ENCODE data around the gene ZNF70. TPM values are rescaled to one million over a fixed set of nuclear protein-coding genes. Genes with fewer than 3 reads are reported as not detected.

Gene ZNF70
- total and polyA plus RNA-seq, 2 donors (not counting 1 experiment from before 2014, with no cell fraction given): 2.1 to 8.3 TPM

- ChIA-PET CTCF (interaction anchor here (0.8 to 13.0 kb wide), 7 partner anchors 13 to 103 kb away, joined by 3 to 188 read pairs (median 8); partner anchors contain the start of genes C22orf15, CHCHD10, MMP11 and SLC2A11), POLR2A (interaction anchor here (1.4 to 8.1 kb wide), 3 partner anchors 13 to 33 kb away, joined by 3 to 174 read pairs (median 29); partner anchors contain the start of genes C22orf15, CHCHD10, MMP11 and SMARCB1)
- 3% methylated on average over 3 of the region's 14 CpGs for WGBS (ENCODE audit: insufficient coverage)
- Histone ChIP-seq H3K9ac (ENCODE audit: low read length) (peak within 1 kb of the TSS; percentile 89), H3K4me1 (ENCODE audit: control insufficient read depth in 2 of 2, insufficient read depth in 2 of 2, low read length in 2 of 2) (peaks cover 30 to 67% of the 10 kb centered on the region in 2 donors), H2AFZ (ENCODE audit: insufficient read depth, low read depth, low read length, poor library complexity, severe bottlenecking) (no peak within 1 kb of the TSS), H3K27me3 (replicated peaks in 1 of 4; ENCODE audit: control extremely low read depth in 1 of 4, control insufficient read depth in 3 of 4, insufficient read depth in 4 of 4, low read length in 3 of 4) (no peaks in the 10 kb centered on the region), H3K79me2 (ENCODE audit: control insufficient read depth, insufficient read depth, low read length) (peaks cover 28% of the 10 kb centered on the region), H3K36me3 (replicated peaks in 1 of 2; ENCODE audit: control extremely low read depth in 1 of 2, control insufficient read depth in 1 of 2, extremely low read depth in 1 of 2, insufficient read depth in 2 of 2, low read length in 1 of 2) (peaks cover 0 to 2% of the 10 kb centered on the region in 2 experiments), H3K4me2 (replicated peaks; ENCODE audit: low read depth, low read length, poor library complexity, severe bottlenecking) (peak within 1 kb of the TSS; percentile 97), H3K27ac (ENCODE audit: low read length in 2 of 2) (peak within 1 kb of the TSS; percentile 85 to 98), H3K4me3 (ENCODE audit: control extremely low read depth in 1 of 5, extremely low read depth in 1 of 5, insufficient read depth in 1 of 5, low read depth in 2 of 5, low read length in 4 of 5) (peak within 1 kb of the TSS; percentile 53 to 88 (median 83)), H3K9me3 (ENCODE audit: control extremely low read depth in 1 of 3, control insufficient read depth in 2 of 3, insufficient read depth in 1 of 3, low read length in 2 of 3) (peaks cover 0 to 4% (median 0%) of the 10 kb centered on the region in 3 donors), H4K20me1 (ENCODE audit: control insufficient read depth, insufficient read depth, low read length, poor library complexity, severe bottlenecking) (no peaks in the 10 kb centered on the region)
- Mint-ChIP-seq H3K4me1 (peaks cover 60% of the 10 kb centered on the region), H3K4me3 (peak within 1 kb of the TSS; percentile 93), H3K9me3 (ENCODE audit: insufficient read depth) (no peaks in the 10 kb centered on the region), H3K27me3 (no peaks in the 10 kb centered on the region), H3K27ac (peak within 1 kb of the TSS; percentile 99)
- intact Hi-C loops (cut with micrococcal nuclease): no loop called here
- ATAC-seq (ENCODE audit: low read depth) (no peak), DNase-seq (peak; percentile 68)
- TF ChIP-seq EZH2 (IDR thresholded peaks at IDR 0.05; ENCODE audit: borderline replicate concordance, insufficient read depth, low read depth, low read length, poor library complexity, severe bottlenecking): no peak
Observed at GRCh38 chr22:23754220-23754919, 3.5 kb upstream of the ZNF70 start, which contains the start of gene VPREB3. VPREB3 (minus strand) TSS chr22:23754425; CDS start chr22:23754363, 62 bp downstream.

DNA sequence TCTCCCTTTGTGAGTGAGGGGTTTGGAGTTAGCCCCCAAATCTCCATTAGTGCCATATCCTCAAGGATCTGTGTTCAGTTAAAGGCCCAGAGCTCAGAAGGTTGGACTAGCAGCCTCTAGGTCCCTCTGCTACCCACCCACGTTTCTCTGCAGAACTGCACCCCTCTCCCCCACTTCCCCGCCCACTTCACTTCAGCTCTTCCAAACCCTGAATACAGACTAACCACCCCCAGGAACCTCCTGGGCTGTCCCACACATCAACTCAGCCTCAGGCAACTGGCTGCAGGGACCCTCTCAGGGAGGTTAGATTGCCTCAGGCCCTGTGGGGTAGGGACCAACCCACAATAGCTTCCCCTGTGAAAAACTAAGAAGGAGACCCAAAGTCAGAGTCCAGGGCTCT, 2.5 kb upstream of the ZNF70 start:
- Mint-ChIP-seq H3K4me1 (peaks cover 60% of the 10 kb centered on the region), H3K4me3 (peak overlapping the region; percentile 93), H3K27ac (peak overlapping the region; percentile 99), H3K27me3 (no peaks in the 10 kb centered on the region), H3K9me3 (ENCODE audit: insufficient read depth) (no peaks in the 10 kb centered on the region)
- peaks cover 32% of the 10 kb centered on the region for H3K79me2 ChIP-seq (ENCODE audit: control insufficient read depth, insufficient read depth, low read length)
- 5% methylated on average over 2 of the region's 2 CpGs for WGBS (ENCODE audit: insufficient coverage)
- H3K4me3 ChIP-seq (ENCODE audit: control extremely low read depth in 1 of 5, extremely low read depth in 1 of 5, insufficient read depth in 1 of 5, low read depth in 2 of 5, low read length in 4 of 5): peak overlapping the region; percentile 53 to 88 (median 83)
- H2AFZ ChIP-seq (ENCODE audit: insufficient read depth, low read depth, low read length, poor library complexity, severe bottlenecking): no peak overlapping the region
- peaks cover 0 to 2% of the 10 kb centered on the region in 2 experiments for H3K36me3 ChIP-seq (replicated peaks in 1 of 2; ENCODE audit: control extremely low read depth in 1 of 2, control insufficient read depth in 1 of 2, extremely low read depth in 1 of 2, insufficient read depth in 2 of 2, low read length in 1 of 2)
- no peaks in the 10 kb centered on the region for H4K20me1 ChIP-seq (ENCODE audit: control insufficient read depth, insufficient read depth, low read length, poor library complexity, severe bottlenecking)
- no peaks in the 10 kb centered on the region for H3K27me3 ChIP-seq (replicated peaks in 1 of 4; ENCODE audit: control extremely low read depth in 1 of 4, control insufficient read depth in 3 of 4, insufficient read depth in 4 of 4, low read length in 3 of 4)
- DNase-seq: peak; percentile 58
- ATAC-seq (ENCODE audit: low read depth): no peak
- intact Hi-C loops (cut with micrococcal nuclease): no loop called here
- TF ChIP-seq EZH2 (IDR thresholded peaks at IDR 0.05; ENCODE audit: borderline replicate concordance, insufficient read depth, low read depth, low read length, poor library complexity, severe bottlenecking) (no peak), CTCF (IDR thresholded peaks at IDR 0.05) (no peak)
- H3K4me2 ChIP-seq (replicated peaks; ENCODE audit: low read depth, low read length, poor library complexity, severe bottlenecking): peak overlapping the region; percentile 97
- peak overlapping the region; percentile 85 to 98 for H3K27ac ChIP-seq (ENCODE audit: low read length in 2 of 2)
- peaks cover 30 to 67% of the 10 kb centered on the region in 2 donors for H3K4me1 ChIP-seq (ENCODE audit: control insufficient read depth in 2 of 2, insufficient read depth in 2 of 2, low read length in 2 of 2)
- ChIA-PET CTCF (interaction anchor here (0.8 to 13.0 kb wide), 11 partner anchors 14 to 141 kb away, joined by 3 to 188 read pairs (median 6); partner anchors contain the start of genes C22orf15, CHCHD10, DERL3 and MIF), POLR2A (interaction anchor here (0.5 to 8.1 kb wide), 9 partner anchors 14 to 799 kb away, joined by 3 to 174 read pairs (median 10); partner anchors contain the start of genes C22orf15, CHCHD10, MMP11 and SLC2A11)
- peak overlapping the region; percentile 89 for H3K9ac ChIP-seq (ENCODE audit: low read length)
- peaks cover 0 to 4% (median 0%) of the 10 kb centered on the region in 3 donors for H3K9me3 ChIP-seq (ENCODE audit: control extremely low read depth in 1 of 3, control insufficient read depth in 2 of 3, insufficient read depth in 1 of 3, low read length in 2 of 3)

All from B cell (primary cell).